Left lung (tissue), 10 donors: ENCODE measurements around the gene KLHL2. TPM values are rescaled to one million over a fixed set of nuclear protein-coding genes. Genes with fewer than 3 reads are reported as not detected.

Experiments
- ATAC-seq: fragments of 200-7000 bp; cut with Tn5 transposase; one replicate; pipeline ENCODE4 v1.9.1; 2020; ENCODE audit warnings: moderate library complexity
- DNase-seq, 4 donors: peaks; one replicate each; pipeline ENCODE4 v3.0.0-alpha.2; 2013 to 2020
- H3K27ac ChIP-seq, 2 donors: fragments of 200-600 bp; sonication (generic) in 1 of 2; one replicate each; pipeline versions ENCODE4 v1.5.0 to v1.8.0; 2020 to 2021
- H3K27me3 ChIP-seq, 2 donors: fragments of 200-600 bp; sonication (generic) in 1 of 2; one replicate each; pipeline versions ENCODE4 v1.5.0 to v1.8.0; 2020 to 2021
- H3K36me3 ChIP-seq, 2 donors: fragments of 200-600 bp; sonication (generic) in 1 of 2; one replicate each; pipeline versions ENCODE4 v1.5.0 to v1.8.0; 2020 to 2021
- H3K4me1 ChIP-seq, 2 donors: fragments of 200-600 bp; one replicate each; pipeline ENCODE4 v1.8.0; 2021
- H3K4me3 ChIP-seq, 2 donors: fragments of 200-600 bp; sonication (generic) in 1 of 2; one replicate each; pipeline versions ENCODE4 v1.5.0 to v1.8.0; 2020 to 2021; ENCODE audit warnings: mild to moderate bottlenecking in 1 of 2
- H3K9me3 ChIP-seq, 2 donors: fragments of 200-600 bp; sonication (generic) in 1 of 2; one replicate each; pipeline versions ENCODE4 v1.5.0 to v1.8.0; 2020 to 2021
- intact Hi-C, 2 donors: fragments of 100-400 bp; cut with DNase I; formaldehyde crosslinking; loops; one replicate each; pipeline versions ENCODE4 v1.11.2 to v1.14.2; 2022
- polyA plus RNA-seq, 6 donors: library from polyadenylated mRNA; unstranded; fragments of 120-200 nt; gene quantifications; one replicate each; pipeline ENCODE4 v1.2.1, GENCODE V29; 2013; ENCODE audit not compliant: insufficient read length in 6 of 6
- total RNA-seq, 2 donors: library from RNA; stranded (reverse); fragmentation: NEBNext Ultra II Directional; extraction: Animal tissue kit (Norgen Biotek cat#: 25700); gene quantifications; one replicate each; pipeline ENCODE4 v1.2.1, GENCODE V29; 2021
- TF ChIP-seq, protein P1 (sequence below), 2 donors: fragments of 200-600 bp; sonication (generic) in 1 of 2; IDR thresholded peaks; one replicate each; pipeline versions ENCODE4 v1.5.0 to v1.8.0; 2021; ENCODE audit warnings: antibody characterized with exemption in 2 of 2
- donor health status: DM: no; HTN: yes; CAD: no.
- donor health status: DM: no; HTN: no; CAD: no.

Gene KLHL2
- total and polyA plus RNA-seq, 8 donors: 16.2 to 53.4 (median 18.6) TPM

DNA sequence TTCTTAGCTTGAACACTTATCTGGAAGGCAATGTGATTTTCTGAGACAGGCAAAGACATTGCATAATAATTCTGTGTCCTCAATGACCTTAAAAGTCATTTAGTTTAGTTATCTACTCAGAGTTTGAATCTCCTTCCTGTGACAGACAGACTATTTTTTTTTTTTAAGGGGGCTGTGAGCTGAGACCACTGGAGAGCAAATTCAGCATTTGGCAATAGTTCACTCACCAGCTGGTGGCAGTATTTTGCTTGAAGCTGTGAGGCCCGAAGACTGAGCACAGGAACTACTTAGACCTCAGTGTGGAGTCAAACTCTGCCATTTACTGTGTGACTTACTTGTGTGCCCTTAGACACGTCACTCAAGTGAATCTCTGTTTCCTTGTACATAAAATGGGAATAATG lies 148.5 kb downstream of the KLHL2 start:
- Histone ChIP-seq H3K4me1 (peaks cover 0 to 23% of the 10 kb centered on the region in 2 donors), H3K27ac (no peak overlapping the region), H3K36me3 (no peaks in the 10 kb centered on the region), H3K27me3 (no peaks in the 10 kb centered on the region), H3K4me3 (no peak overlapping the region), H3K9me3 (no peaks in the 10 kb centered on the region)
- intact Hi-C loops: no loop called here
- DNase-seq: peak in 2 of 4 donors; percentile 36 to 79
- TF ChIP-seq, protein P1, sequence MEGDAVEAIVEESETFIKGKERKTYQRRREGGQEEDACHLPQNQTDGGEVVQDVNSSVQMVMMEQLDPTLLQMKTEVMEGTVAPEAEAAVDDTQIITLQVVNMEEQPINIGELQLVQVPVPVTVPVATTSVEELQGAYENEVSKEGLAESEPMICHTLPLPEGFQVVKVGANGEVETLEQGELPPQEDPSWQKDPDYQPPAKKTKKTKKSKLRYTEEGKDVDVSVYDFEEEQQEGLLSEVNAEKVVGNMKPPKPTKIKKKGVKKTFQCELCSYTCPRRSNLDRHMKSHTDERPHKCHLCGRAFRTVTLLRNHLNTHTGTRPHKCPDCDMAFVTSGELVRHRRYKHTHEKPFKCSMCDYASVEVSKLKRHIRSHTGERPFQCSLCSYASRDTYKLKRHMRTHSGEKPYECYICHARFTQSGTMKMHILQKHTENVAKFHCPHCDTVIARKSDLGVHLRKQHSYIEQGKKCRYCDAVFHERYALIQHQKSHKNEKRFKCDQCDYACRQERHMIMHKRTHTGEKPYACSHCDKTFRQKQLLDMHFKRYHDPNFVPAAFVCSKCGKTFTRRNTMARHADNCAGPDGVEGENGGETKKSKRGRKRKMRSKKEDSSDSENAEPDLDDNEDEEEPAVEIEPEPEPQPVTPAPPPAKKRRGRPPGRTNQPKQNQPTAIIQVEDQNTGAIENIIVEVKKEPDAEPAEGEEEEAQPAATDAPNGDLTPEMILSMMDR (IDR thresholded peaks at IDR 0.05): no peak
- ATAC-seq: no peak

DNA sequence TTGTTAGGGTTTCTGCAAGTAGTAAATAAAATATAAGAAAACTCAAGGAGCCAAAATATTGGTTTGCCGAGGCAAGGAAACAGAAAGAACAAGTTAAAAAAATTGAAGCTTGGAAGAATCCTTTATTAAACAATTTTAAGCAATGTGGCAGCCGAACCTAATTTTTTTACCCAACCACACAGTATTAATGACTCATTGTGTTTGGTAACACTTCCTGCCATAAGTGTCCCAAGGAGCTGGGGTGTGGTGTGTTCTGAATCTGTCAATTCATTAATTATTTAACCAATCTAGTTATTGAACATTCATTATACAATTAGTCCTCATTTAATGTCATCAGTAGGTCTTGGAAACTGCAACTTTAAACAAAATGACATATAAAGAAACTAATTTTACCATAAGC lies 152.1 kb downstream of the KLHL2 start:
- peaks cover 0 to 23% of the 10 kb centered on the region in 2 donors for H3K4me1 ChIP-seq
- intact Hi-C loops: no loop called here
- TF ChIP-seq, protein P1 (IDR thresholded peaks at IDR 0.05): no peak
- H3K27ac ChIP-seq: no peak overlapping the region
- H3K36me3 ChIP-seq: no peaks in the 10 kb centered on the region
- H3K9me3 ChIP-seq: no peaks in the 10 kb centered on the region
- ATAC-seq (peak; percentile 76), DNase-seq (no peak)
- peaks cover 0 to 5% of the 10 kb centered on the region in 2 donors for H3K27me3 ChIP-seq
- H3K4me3 ChIP-seq: no peak overlapping the region

DNA sequence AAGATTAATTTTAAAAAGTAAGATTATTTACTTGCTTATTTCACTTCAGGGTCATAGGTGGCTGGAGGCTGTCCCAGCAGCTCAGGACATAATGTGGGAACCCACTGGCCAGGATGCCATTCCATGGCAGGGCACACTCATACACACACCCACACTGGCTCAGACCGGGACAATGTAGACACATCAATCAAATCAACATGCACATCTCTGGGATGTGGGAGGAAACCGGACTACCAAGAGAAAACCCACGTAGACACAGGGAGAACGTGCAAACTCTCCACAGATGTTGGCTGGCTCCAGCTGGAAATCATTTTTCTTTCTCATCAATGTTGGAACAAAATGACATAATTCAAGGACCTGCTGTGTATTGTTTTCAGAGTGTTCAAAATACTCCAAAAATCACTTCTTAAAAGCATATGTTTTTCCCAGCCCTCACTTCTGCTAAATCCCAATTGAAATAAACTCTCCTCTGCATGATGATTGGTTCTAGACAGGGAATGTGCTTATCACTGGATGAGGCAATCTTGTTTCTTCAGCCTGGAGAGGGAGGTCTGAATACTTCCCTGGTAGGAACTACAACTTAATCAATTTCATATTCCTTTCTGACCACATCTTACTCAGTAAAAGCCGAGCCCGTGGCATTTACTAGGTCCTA lies 152.8 kb downstream of the KLHL2 start:
- Histone ChIP-seq H3K4me3 (no peak overlapping the region), H3K27ac (no peak overlapping the region), H3K9me3 (no peaks in the 10 kb centered on the region), H3K36me3 (no peaks in the 10 kb centered on the region), H3K4me1 (peaks cover 0 to 23% of the 10 kb centered on the region in 2 donors), H3K27me3 (peaks cover 0 to 5% of the 10 kb centered on the region in 2 donors)
- intact Hi-C loops: no loop called here
- ATAC-seq (peak; percentile 54), DNase-seq (no peak)
- TF ChIP-seq, protein P1 (IDR thresholded peaks at IDR 0.05): no peak

DNA sequence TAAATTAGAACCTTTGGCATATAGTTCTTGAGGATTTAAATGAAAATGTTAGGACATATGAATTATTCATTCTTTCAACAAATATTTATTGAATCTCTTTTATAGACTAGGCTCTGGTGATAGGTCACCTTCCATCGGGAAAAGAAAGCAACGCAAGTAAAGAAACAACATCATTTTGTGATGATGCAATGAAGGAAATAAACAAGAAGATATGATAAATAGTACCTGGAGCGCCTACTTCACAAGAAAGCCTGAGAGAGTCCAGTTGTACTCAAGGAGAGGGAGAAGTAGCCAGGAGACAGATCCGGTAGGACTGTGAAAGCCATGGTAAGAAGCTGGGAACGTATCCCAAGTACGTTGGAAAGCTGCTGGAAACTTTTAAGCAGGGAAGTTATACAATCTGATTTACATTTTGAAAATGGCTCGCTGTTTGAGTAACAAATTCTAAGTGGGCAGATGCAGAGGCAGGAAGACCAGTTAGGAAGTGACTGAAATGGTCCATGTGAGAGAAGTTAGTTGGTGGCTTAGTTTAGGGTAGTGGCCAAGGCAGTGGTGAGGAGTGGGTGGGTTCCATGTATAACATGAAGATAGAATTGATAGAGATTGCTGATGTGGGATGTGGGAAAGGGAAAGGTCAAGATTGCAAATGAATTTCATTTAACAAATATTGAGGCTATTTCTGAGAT lies 153.8 kb downstream of the KLHL2 start:
- intact Hi-C loops: no loop called here
- peaks cover 0 to 21% of the 10 kb centered on the region in 2 donors for H3K4me1 ChIP-seq

DNA sequence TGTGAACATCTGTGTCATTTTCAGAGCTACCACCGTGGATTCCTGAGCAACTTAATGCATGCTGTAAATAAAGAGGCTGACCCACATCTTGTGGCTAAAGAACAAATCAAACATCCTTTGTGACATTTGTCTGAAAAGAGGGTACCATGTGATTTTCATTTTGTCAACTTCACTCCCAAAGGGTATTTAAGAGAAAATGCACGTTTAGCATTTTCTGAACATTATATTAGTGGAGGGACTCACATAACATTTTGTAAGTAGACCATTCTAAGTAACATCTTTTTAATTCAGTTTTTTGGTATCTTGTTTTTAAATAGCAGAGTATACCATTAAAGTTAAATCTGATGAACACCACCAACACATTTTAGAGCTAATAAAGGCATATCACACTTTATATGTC lies 154.4 kb downstream of the KLHL2 start:
- Histone ChIP-seq H3K27ac (no peak overlapping the region), H3K27me3 (peaks cover 0 to 5% of the 10 kb centered on the region in 2 donors), H3K4me1 (peaks cover 0 to 19% of the 10 kb centered on the region in 2 donors), H3K36me3 (no peaks in the 10 kb centered on the region), H3K9me3 (no peaks in the 10 kb centered on the region), H3K4me3 (no peak overlapping the region)
- ATAC-seq (no peak), DNase-seq (no peak)
- intact Hi-C loops: no loop called here
- TF ChIP-seq, protein P1 (IDR thresholded peaks at IDR 0.05): no peak

More for the DNA sequence above, 153.8 kb downstream of the KLHL2 start:
- TF ChIP-seq, protein P1 (IDR thresholded peaks at IDR 0.05): no peak
- no peaks in the 10 kb centered on the region for H3K36me3 ChIP-seq
- no peak for DNase-seq
- H3K9me3 ChIP-seq: no peaks in the 10 kb centered on the region
- no peak for ATAC-seq
- no peak overlapping the region for H3K4me3 ChIP-seq
- peaks cover 0 to 5% of the 10 kb centered on the region in 2 donors for H3K27me3 ChIP-seq
- no peak overlapping the region for H3K27ac ChIP-seq
